KMS-11 (cell line): Measurements from ENCODE around the gene APLP2.
"Not testable (repeated sequence)": the region's sequence is repeated elsewhere in the genome, so short reads cannot be mapped to it uniquely, and the experiment has no call there.

ENCODE experiments used
- H2AFZ ChIP-seq: fragments of 200-600 bp; sonication (generic); 2 replicates; pipeline ENCODE4 v1.6.1; 2016; ENCODE audit warnings: antibody characterized with exemption, mixed run types, low read depth
- H3K27ac ChIP-seq: fragments of 200-600 bp; sonication (generic); 2 replicates; pipeline ENCODE4 v1.6.1; 2016; ENCODE audit warnings: mild to moderate bottlenecking, mixed run types
- H3K27me3 ChIP-seq: fragments of 200-600 bp; sonication (generic); 2 replicates; pipeline ENCODE4 v1.6.1; 2017; ENCODE audit warnings: mild to moderate bottlenecking, low read depth, mixed run types, moderate library complexity; ENCODE audit not compliant: insufficient read depth
- H3K36me3 ChIP-seq: fragments of 200-600 bp; sonication (generic); 2 replicates; pipeline ENCODE4 v1.6.1; 2017; ENCODE audit warnings: mild to moderate bottlenecking, mixed run types; ENCODE audit not compliant: insufficient read depth
- H3K4me1 ChIP-seq: fragments of 200-600 bp; sonication (generic); 2 replicates; pipeline ENCODE4 v1.6.1; 2016; ENCODE audit warnings: mild to moderate bottlenecking, low read depth, mixed run types; ENCODE audit not compliant: poor library complexity, severe bottlenecking
- H3K4me2 ChIP-seq: fragments of 200-600 bp; sonication (generic); 2 replicates; pipeline ENCODE4 v1.7.0; 2016; ENCODE audit warnings: mild to moderate bottlenecking, mixed run types
- H3K4me3 ChIP-seq: fragments of 200-600 bp; sonication (generic); IDR thresholded peaks from 2 replicates; pipeline ENCODE4 v1.6.1; 2017; ENCODE audit warnings: low read depth, low read length, mixed read lengths; ENCODE audit not compliant: insufficient read depth
- H3K79me2 ChIP-seq: fragments of 200-600 bp; sonication (generic); 2 replicates; pipeline ENCODE4 v1.6.1; 2016; ENCODE audit warnings: low read depth, mixed run types; ENCODE audit not compliant: insufficient read depth
- H3K9ac ChIP-seq: fragments of 200-600 bp; sonication (generic); 2 replicates; pipeline ENCODE4 v1.6.1; 2016; ENCODE audit warnings: mild to moderate bottlenecking, mixed run types
- H4K20me1 ChIP-seq: fragments of 200-600 bp; sonication (generic); 2 replicates; pipeline ENCODE4 v1.6.1; 2016; ENCODE audit warnings: mild to moderate bottlenecking, mixed run types; ENCODE audit not compliant: insufficient read depth
- TF ChIP-seq, protein P1 (sequence below): fragments of 200-600 bp; sonication (generic); conservative IDR thresholded peaks from 2 replicates; pipeline ENCODE4 v1.6.1; 2017; ENCODE audit warnings: low read depth, mild to moderate bottlenecking, antibody characterized with exemption, low read length, moderate library complexity, mixed read lengths

Gene APLP2

DNA sequence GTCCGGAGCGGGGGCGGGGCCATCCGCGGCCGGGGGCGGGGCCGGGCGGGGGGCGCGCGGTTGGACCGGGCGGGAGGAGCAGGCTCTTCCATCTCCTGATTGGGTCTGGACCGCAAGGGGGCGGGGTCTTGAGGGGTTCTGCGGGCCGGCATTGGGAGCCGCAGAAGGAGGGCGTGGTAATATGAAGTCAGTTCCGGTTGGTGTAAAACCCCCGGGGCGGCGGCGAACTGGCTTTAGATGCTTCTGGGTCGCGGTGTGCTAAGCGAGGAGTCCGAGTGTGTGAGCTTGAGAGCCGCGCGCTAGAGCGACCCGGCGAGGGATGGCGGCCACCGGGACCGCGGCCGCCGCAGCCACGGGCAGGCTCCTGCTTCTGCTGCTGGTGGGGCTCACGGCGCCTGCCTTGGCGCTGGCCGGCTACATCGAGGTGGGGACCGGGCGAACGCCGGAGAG lies at the start of gene APLP2:
Gene APLP2 (plus strand): TSS at position 236 of the 450 bp plus-strand sequence. CDS start 84 bp downstream, at position 320.
- Histone ChIP-seq H2AFZ (peak within 1 kb of the TSS; percentile 71), H3K4me3 (no peak within 1 kb of the TSS), H3K36me3 (no peaks in the 10 kb centered on the region), H3K27me3 (no peaks in the 10 kb centered on the region), H3K9ac (no peak within 1 kb of the TSS; the same call in 1 of the 2 replicates), H3K27ac (no peak within 1 kb of the TSS), H3K79me2 (peaks cover 24% of the 10 kb centered on the region; the same call in 1 of the 2 replicates), H3K4me2 (peak within 1 kb of the TSS; percentile 60), H4K20me1 (no peaks in the 10 kb centered on the region), H3K4me1 (peaks cover 8% of the 10 kb centered on the region)
- TF ChIP-seq, protein P1, sequence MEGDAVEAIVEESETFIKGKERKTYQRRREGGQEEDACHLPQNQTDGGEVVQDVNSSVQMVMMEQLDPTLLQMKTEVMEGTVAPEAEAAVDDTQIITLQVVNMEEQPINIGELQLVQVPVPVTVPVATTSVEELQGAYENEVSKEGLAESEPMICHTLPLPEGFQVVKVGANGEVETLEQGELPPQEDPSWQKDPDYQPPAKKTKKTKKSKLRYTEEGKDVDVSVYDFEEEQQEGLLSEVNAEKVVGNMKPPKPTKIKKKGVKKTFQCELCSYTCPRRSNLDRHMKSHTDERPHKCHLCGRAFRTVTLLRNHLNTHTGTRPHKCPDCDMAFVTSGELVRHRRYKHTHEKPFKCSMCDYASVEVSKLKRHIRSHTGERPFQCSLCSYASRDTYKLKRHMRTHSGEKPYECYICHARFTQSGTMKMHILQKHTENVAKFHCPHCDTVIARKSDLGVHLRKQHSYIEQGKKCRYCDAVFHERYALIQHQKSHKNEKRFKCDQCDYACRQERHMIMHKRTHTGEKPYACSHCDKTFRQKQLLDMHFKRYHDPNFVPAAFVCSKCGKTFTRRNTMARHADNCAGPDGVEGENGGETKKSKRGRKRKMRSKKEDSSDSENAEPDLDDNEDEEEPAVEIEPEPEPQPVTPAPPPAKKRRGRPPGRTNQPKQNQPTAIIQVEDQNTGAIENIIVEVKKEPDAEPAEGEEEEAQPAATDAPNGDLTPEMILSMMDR: no peak

DNA sequence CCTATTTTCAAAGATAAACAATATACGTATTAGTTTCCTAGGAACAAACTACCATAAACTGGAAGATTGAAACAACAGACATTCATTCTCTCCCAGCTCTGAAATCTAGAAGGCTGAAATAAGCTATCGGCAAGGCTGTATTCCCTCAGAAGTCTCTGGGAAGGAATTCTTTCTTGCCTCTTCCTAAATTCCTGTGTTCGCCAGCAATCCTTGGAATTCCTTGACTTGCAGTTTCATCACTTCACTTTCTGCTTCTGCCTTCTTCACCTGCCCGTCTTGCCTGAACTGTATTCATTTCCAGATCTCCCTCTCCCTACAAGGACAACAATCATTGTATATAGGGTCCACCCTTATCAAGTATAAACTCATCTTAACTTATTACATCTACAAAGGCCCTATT lies 49.4 kb upstream of the APLP2 start:
- Histone ChIP-seq H3K4me1 (no peaks in the 10 kb centered on the region), H3K4me2 (no peak overlapping the region), H3K27me3 (no peaks in the 10 kb centered on the region), H3K27ac (no peak overlapping the region), H3K36me3 (no peaks in the 10 kb centered on the region), H2AFZ (no peak overlapping the region), H3K79me2 (no peaks in the 10 kb centered on the region), H3K4me3 (no peak overlapping the region), H4K20me1 (no peaks in the 10 kb centered on the region), H3K9ac (no peak overlapping the region)
- TF ChIP-seq, protein P1: no peak

DNA sequence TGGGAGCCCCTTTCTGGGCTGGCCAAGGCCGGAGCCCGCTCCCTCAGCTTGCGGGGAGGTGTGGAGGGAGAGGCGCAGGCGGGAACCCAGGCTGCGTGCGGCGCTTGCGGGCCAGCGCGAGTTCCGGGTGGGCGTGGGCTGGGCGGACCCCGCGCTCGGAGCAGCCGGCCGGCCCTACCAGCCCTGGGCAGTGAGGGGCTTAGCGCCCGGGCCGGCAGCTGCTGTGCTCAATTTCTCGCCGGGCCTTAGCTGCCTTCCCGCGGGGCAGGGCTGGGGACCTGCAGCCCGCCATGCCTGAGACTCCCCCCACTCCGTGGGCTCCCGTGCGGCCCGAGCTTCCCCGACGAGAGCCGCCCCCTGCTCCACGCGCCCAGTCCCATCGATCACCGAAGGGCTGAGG lies 48.1 kb upstream of the APLP2 start:
- not testable (repeated sequence) for H3K27ac ChIP-seq, H4K20me1 ChIP-seq, H3K36me3 ChIP-seq, H3K4me1 ChIP-seq, H3K4me3 ChIP-seq, H2AFZ ChIP-seq, H3K79me2 ChIP-seq, H3K4me2 ChIP-seq, H3K9ac ChIP-seq, H3K27me3 ChIP-seq

DNA sequence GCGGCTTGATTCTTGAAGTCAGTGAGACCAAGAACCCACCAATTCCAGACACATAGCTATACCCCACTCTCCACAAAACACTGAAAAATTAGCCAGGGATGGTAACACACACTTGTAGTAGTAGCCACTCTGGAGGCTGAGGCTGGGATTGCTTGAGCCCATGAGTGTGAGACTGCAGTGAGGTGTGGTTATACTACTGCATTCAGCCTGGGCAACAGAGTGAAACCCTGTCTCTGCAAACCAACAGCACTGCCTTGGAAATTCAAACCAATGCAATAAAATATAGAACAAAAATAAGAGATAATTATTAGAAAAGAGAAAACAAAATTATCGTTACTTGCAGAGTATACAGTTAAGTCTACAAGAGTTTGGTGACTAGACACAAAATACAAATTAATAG lies 46.9 kb upstream of the APLP2 start:
- H3K79me2 ChIP-seq: no peaks in the 10 kb centered on the region
- H3K4me1 ChIP-seq: no peaks in the 10 kb centered on the region
- H3K4me3 ChIP-seq: no peak overlapping the region
- H4K20me1 ChIP-seq: no peaks in the 10 kb centered on the region
- H3K4me2 ChIP-seq: no peak overlapping the region
- H3K27ac ChIP-seq: no peak overlapping the region
- no peaks in the 10 kb centered on the region for H3K27me3 ChIP-seq
- no peaks in the 10 kb centered on the region for H3K36me3 ChIP-seq
- TF ChIP-seq, protein P1: no peak
- H2AFZ ChIP-seq: no peak overlapping the region
- no peak overlapping the region for H3K9ac ChIP-seq

DNA sequence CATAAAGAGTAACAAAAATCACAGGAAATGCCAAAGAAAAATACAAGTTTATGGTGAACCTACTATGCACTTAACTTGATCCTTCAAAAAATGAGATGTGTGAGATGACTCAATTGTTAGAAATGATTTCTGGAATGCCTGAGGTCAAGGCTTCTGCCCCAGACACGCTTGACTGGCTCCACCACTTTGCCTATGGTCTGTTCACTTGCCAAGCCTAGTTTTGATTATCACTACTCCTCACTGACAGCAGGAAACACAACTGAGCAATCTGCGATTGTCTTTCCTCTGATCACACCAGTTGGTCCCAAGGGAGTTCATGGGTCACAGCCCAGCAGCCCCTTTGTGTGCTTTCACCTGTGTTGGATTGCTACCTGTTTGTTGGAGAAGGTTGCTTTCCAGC lies 46.5 kb upstream of the APLP2 start:
- no peak overlapping the region for H2AFZ ChIP-seq
- H3K4me1 ChIP-seq: no peaks in the 10 kb centered on the region
- no peaks in the 10 kb centered on the region for H3K79me2 ChIP-seq
- TF ChIP-seq, protein P1: no peak
- H3K9ac ChIP-seq: no peak overlapping the region
- H3K4me3 ChIP-seq: no peak overlapping the region
- no peaks in the 10 kb centered on the region for H4K20me1 ChIP-seq
- H3K36me3 ChIP-seq: no peaks in the 10 kb centered on the region
- H3K27me3 ChIP-seq: no peaks in the 10 kb centered on the region
- no peak overlapping the region for H3K4me2 ChIP-seq
- H3K27ac ChIP-seq: no peak overlapping the region
